Transverse colon (tissue), 4 donors: ENCODE results near the gene WAPL. TPM values are rescaled to one million over a fixed set of nuclear protein-coding genes. Genes with fewer than 3 reads are reported as not detected.
A peak's percentile ranks its signal among the peaks of the same experiment; 100 is the strongest.

Source experiments
- DNase-seq: peaks from one replicate; pipeline ENCODE4 v3.0.0-alpha.2; 2019
- H3K27ac ChIP-seq, 4 donors: fragments of 200-600 bp; sonication (generic); 2 replicates each; pipeline ENCODE4 v1.5.1; 2016 to 2018; ENCODE audit warnings: inconsistent platforms in 4 of 4
- H3K27me3 ChIP-seq: fragments of 200-600 bp; sonication (generic); 2 replicates; pipeline ENCODE4 v1.5.1; 2017; ENCODE audit warnings: inconsistent platforms
- H3K36me3 ChIP-seq, 4 donors: fragments of 200-600 bp; sonication (generic); 2 replicates each; pipeline ENCODE4 v1.5.1; 2017 to 2019; ENCODE audit warnings: inconsistent platforms in 4 of 4
- H3K4me1 ChIP-seq, 4 donors: fragments of 200-600 bp; sonication (generic); 2 replicates each; pipeline ENCODE4 v1.5.1; 2017 to 2020; ENCODE audit warnings: inconsistent platforms in 4 of 4
- H3K4me3 ChIP-seq, 4 donors: fragments of 200-600 bp; sonication (generic); 1 replicate in 1 of 4; 2 replicates in 3 of 4; pipeline versions ENCODE4 v1.5.1 to v1.6.1; 2017 to 2019; ENCODE audit warnings: inconsistent platforms in 4 of 4
- H3K9me3 ChIP-seq, 2 donors: fragments of 200-600 bp; sonication (generic); 2 replicates each; pipeline ENCODE4 v1.5.1; 2017 to 2019; ENCODE audit warnings: inconsistent platforms in 2 of 2
- CTCF ChIP-seq, 5 experiments: fragments of 200-600 bp in 3 of 5; fragments of 450-650 bp in 2 of 5; sonication (generic) in 3 of 5; IDR thresholded peaks; 1 replicate in 2 of 5; 2 replicates in 3 of 5; pipeline ENCODE4 v1.5.1; 2016 to 2017; ENCODE audit warnings: antibody characterized with exemption in 5 of 5, inconsistent platforms in 3 of 5, mild to moderate bottlenecking in 2 of 5, moderate library complexity in 1 of 5
- EP300 ChIP-seq: sonication (generic); formaldehyde crosslinking; IDR thresholded peaks from one replicate; pipeline ENCODE4 v1.6.1; 2017; ENCODE audit warnings: antibody characterized with exemption, low read depth
- POLR2A ChIP-seq: fragments of 450-650 bp; IDR thresholded peaks from one replicate; pipeline ENCODE4 v1.6.1; 2016; ENCODE audit warnings: antibody characterized with exemption, mild to moderate bottlenecking, moderate library complexity
- POLR2AphosphoS5 ChIP-seq, 3 donors: sonication (generic); formaldehyde crosslinking; IDR thresholded peaks; one replicate each; pipeline ENCODE4 v1.6.1; 2016; ENCODE audit warnings: antibody characterized with exemption in 3 of 3
- WGBS, 2 donors: methylation state at CpG; one replicate each; pipeline ENCODE4 v1.1.5; 2018; ENCODE audit warnings: low coverage in 1 of 2; 5-methylcytosine and 5-hydroxymethylcytosine counted together
- in situ Hi-C, 4 donors: fragments of 200-750 bp; cut with MboI; loops; one replicate each; pipeline versions ENCODE4 v1.15.0 to v1.15.1; 2017; ENCODE audit warnings: low sequenced_read_pairs in 3 of 4, low pct_ligation_motif_present in 1 of 4, low pct_unique_long_range_greater_than_20kb in 1 of 4
- intact Hi-C: fragments of 100-400 bp; cut with DNase I; formaldehyde crosslinking; loops from one replicate; pipeline ENCODE4 v1.15.1; 2023; ENCODE audit warnings: low total_unique reads
- total RNA-seq, 4 donors: library from RNA; depleted of rRNA; stranded (reverse); fragments of >200 nt; gene quantifications; one replicate each; pipeline ENCODE4 v1.1.0, GENCODE V29; 2016

WAPL gene
- total RNA-seq, 4 donors from 2014 or later: 26.6 to 71.4 (median 41.0) TPM

- H3K27me3 ChIP-seq: no peaks in the 10 kb centered on the region
- H3K4me1 ChIP-seq: peaks cover 0 to 2% (median 0%) of the 10 kb centered on the region in 4 donors
- no peak for TF ChIP-seq EP300
- TF ChIP-seq POLR2A: no peak
- no peak for TF ChIP-seq POLR2AphosphoS5 (IDR thresholded peaks at IDR 0.05)
- TF ChIP-seq CTCF (IDR thresholded peaks at IDR 0.05): no peak
- no peak overlapping the region for H3K27ac ChIP-seq
- WGBS, 2 donors: 77 to 93% methylated on average over 3 to 6 of the region's 6 CpGs
- intact Hi-C loops (no loop called here), in situ Hi-C loops (no loop called here)
- DNase-seq: no peak
- H3K4me3 ChIP-seq: no peak overlapping the region
- no peaks in the 10 kb centered on the region for H3K9me3 ChIP-seq
- peaks cover 0 to 56% (median 9%) of the 10 kb centered on the region in 4 donors for H3K36me3 ChIP-seq
These were observed 77.7 kb downstream of the WAPL start for GRCh38 chr10:86443936-86444335.

- Histone ChIP-seq H3K4me1 (peaks cover 0 to 5% (median 2%) of the 10 kb centered on the region in 4 donors), H3K27me3 (no peaks in the 10 kb centered on the region), H3K4me3 (no peak overlapping the region), H3K9me3 (no peaks in the 10 kb centered on the region), H3K36me3 (peaks cover 0 to 47% (median 9%) of the 10 kb centered on the region in 4 donors), H3K27ac (no peak overlapping the region)
- TF ChIP-seq POLR2AphosphoS5 (IDR thresholded peaks at IDR 0.05) (no peak), POLR2A (no peak), EP300 (no peak), CTCF (IDR thresholded peaks at IDR 0.05) (no peak)
- intact Hi-C loops (no loop called here), in situ Hi-C loops (no loop called here)
- WGBS, 2 donors: 78 to 85% methylated on average over 2 of the region's 2 CpGs
- DNase-seq: no peak
These were observed 78.5 kb downstream of the WAPL start for GRCh38 chr10:86443069-86443468.

GRCh38 chr10:86440874-86441843 is 80.4 kb downstream of the WAPL start:
- intact Hi-C loops: no loop called here
- Histone ChIP-seq H3K27ac (no peak overlapping the region), H3K4me1 (peaks cover 0 to 12% (median 4%) of the 10 kb centered on the region in 4 donors), H3K4me3 (no peak overlapping the region), H3K9me3 (no peaks in the 10 kb centered on the region), H3K27me3 (no peaks in the 10 kb centered on the region), H3K36me3 (peaks cover 0 to 54% (median 9%) of the 10 kb centered on the region in 4 donors)
- WGBS, 2 donors: 88 to 93% methylated on average over 5 of the region's 5 CpGs
- no peak for TF ChIP-seq POLR2A
- no peak for TF ChIP-seq POLR2AphosphoS5 (IDR thresholded peaks at IDR 0.05)
- no peak for TF ChIP-seq CTCF (IDR thresholded peaks at IDR 0.05)
- TF ChIP-seq EP300: no peak
- DNase-seq: no peak
- in situ Hi-C loops: no loop called here

- no peaks in the 10 kb centered on the region for H3K27me3 ChIP-seq
These were observed 82.0 kb downstream of the WAPL start for GRCh38 chr10:86439544-86439943.

More at GRCh38 chr10:86439544-86439943, 82.0 kb downstream of the WAPL start:
- Histone ChIP-seq H3K4me3 (no peak overlapping the region), H3K36me3 (peaks cover 0 to 48% (median 16%) of the 10 kb centered on the region in 4 donors), H3K9me3 (no peaks in the 10 kb centered on the region), H3K4me1 (peaks cover 0 to 12% (median 4%) of the 10 kb centered on the region in 4 donors), H3K27ac (no peak overlapping the region)
- peak; percentile 58 for DNase-seq
- in situ Hi-C loops: no loop called here
- intact Hi-C loops: no loop called here
- whole genome bisulfite sequencing, 2 donors: 13% methylated on average over 1 of the region's 1 CpG
- TF ChIP-seq POLR2A (no peak), POLR2AphosphoS5 (IDR thresholded peaks at IDR 0.05) (no peak), EP300 (no peak), CTCF (IDR thresholded peaks at IDR 0.05) (no peak)
